Activated naive CD4-positive, alpha-beta T cell treated with anti-CD3 and anti-CD28 coated beads, Interleukin-2, amount 50 U/mL, for 24 hours (primary cell): ENCODE results near the gene HEXB.
"Not testable (repeated sequence)": the region's sequence is repeated elsewhere in the genome, so short reads cannot be mapped to it uniquely, and the experiment has no call there.

Experiments
- H3K27ac Mint-ChIP-seq: one replicate; pipeline ENCODE4 v1.8.0; 2021; ENCODE audit warnings: mild to moderate bottlenecking, mixed read lengths
- H3K27me3 Mint-ChIP-seq: one replicate; pipeline ENCODE4 v1.8.0; 2021; ENCODE audit warnings: mixed read lengths
- H3K36me3 Mint-ChIP-seq: one replicate; pipeline ENCODE4 v1.8.0; 2021; ENCODE audit warnings: mixed read lengths
- H3K4me1 Mint-ChIP-seq: one replicate; pipeline ENCODE4 v1.8.0; 2021; ENCODE audit warnings: mixed read lengths
- H3K4me3 Mint-ChIP-seq: one replicate; pipeline ENCODE4 v1.8.0; 2021; ENCODE audit warnings: mild to moderate bottlenecking, mixed read lengths
- H3K9me3 Mint-ChIP-seq: one replicate; pipeline ENCODE4 v1.8.0; 2021; ENCODE audit warnings: mixed read lengths

The HEXB gene

DNA sequence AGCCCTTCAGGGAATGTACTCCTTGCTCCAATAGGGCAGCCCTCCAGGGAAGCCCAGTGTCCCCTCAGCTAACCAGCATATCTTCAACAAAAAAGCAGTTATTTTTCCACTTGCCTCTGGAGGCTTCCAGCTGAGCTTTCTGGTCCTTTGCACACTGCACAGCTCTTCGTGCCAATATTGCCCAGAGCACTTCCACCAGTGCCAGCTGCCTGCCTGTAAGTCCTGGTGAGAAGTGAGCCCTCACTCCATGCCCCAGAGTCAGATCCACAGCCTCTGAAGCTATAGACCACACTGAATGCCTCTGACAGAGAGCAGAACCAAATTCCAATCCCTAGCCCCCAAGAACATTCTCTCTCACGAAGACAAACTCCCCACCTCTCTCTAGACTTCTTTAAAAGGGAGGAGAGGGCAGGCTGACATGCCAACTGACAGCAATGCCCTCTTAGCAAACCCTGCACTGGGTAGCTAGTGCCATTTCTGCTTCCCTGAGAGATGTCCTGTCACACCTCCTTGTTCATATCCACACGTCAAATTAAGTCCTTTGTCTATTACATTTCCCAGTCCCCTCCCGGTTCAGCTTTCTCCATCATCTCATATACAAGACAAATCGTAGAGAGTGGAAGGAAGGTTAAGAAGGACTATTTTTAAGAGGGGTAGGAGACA lies 12.7 kb upstream of the HEXB start:
- Mint-ChIP-seq H3K4me3 (no peak overlapping the region), H3K27ac (no peak overlapping the region), H3K9me3 (no peaks in the 10 kb centered on the region), H3K27me3 (no peaks in the 10 kb centered on the region), H3K4me1 (no peaks in the 10 kb centered on the region), H3K36me3 (no peaks in the 10 kb centered on the region)

DNA sequence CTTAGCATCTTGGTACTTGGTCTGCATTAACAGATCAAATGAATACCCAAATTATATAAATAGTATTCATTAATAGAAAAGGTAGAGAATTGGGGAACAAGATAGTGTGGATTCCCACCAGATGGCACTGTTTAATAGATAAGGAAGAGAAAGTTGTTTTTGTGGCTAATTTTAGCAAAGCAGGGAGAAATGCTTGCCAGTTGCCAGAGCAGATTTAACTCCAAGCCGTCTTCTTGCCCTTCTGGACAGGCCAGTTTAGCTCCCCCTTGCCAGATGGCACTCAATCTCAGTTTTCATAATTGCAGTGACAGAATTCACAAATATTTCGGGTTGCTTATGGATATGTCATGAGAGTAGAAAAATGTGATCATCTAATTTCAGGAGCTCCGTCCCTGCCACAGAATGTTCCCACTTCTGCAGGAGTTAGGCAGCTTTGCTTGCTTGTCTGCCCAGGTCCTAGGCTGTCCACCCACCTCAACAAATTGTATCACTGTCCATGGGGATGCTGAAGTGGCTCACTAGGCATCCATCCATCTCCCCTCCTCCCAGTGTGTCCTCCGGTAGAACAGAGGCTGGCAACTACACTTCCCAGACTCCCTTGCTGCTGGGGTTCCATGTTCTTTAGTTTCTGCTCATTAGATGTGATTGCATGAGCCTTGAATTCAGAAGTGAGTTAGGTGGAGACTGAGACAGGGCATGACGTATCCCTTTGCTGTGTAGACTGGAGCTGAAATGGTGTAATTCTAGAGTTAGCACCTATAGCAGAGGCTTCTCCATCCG lies 11.8 kb upstream of the HEXB start:
- H3K4me3 Mint-ChIP-seq, result no peak overlapping the region
- H3K27ac Mint-ChIP-seq, result no peak overlapping the region
- H3K4me1 Mint-ChIP-seq, result no peaks in the 10 kb centered on the region
- H3K9me3 Mint-ChIP-seq, result no peaks in the 10 kb centered on the region
- no peaks in the 10 kb centered on the region for H3K36me3 Mint-ChIP-seq
- no peaks in the 10 kb centered on the region for H3K27me3 Mint-ChIP-seq

DNA sequence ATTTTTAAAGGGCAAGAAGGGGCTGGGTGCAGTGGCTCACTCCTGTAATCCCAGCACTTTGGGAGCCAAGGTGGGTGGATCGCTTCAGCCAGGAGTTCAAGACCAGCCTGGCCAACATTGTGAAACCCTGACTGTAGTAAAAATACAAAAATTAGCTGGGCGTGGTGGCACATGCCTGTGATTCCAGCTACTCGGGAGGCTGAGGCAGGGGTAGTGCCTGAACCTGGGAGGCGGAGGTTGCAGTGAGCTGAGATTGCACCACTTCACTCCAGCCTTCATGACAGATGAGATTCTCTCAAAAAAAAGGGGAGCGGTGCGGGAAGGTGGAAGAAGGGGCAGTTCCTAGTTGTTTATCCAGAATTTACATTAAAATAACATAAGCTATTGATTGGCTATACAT lies 8.6 kb upstream of the HEXB start:
- H3K4me3 Mint-ChIP-seq, H3K36me3 Mint-ChIP-seq, H3K9me3 Mint-ChIP-seq, H3K27ac Mint-ChIP-seq, H3K4me1 Mint-ChIP-seq, H3K27me3 Mint-ChIP-seq: not testable (repeated sequence)

DNA sequence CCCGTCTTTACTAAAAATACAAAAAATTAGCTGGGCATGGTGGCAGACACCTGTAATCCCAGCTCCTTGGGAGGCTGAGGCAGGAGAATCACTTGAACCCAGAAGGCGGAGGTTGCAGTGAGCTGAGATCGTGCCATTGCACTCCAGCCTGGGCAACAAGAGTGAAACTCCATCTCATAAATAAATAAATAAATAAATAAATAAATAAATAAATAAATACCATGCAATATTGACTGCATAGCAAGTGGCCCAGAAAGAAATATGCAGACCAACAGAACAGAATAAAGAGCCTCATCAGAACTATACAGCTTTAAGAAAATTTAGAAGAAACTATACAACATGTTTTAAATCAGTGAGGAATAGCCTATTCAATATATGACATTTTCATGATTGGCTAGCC lies 6.9 kb upstream of the HEXB start:
- not testable (repeated sequence) for H3K9me3 Mint-ChIP-seq

DNA sequence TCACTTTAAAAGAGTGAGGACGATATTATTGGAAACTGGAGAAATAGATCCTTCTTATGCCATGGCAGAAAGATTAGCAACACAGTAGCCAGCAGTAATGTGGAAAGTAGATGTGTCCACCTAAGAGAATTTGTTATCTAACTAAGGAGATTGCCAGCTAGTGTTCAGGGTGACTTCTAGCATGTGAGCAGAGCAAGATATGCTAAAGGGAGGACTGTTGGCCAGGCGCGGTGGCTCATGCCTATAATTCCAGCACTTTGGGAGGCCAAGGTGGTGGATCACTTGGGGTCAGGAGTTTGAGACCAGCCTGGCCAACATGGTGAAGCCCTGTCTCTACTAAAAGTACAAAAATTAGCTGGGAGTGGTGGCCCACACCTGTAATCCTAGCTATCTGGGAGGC lies 5.7 kb upstream of the HEXB start:
- H3K27me3 Mint-ChIP-seq, H3K36me3 Mint-ChIP-seq, H3K4me1 Mint-ChIP-seq, H3K27ac Mint-ChIP-seq, H3K9me3 Mint-ChIP-seq, H3K4me3 Mint-ChIP-seq: not testable (repeated sequence)

More for the DNA sequence above, 6.9 kb upstream of the HEXB start:
- H3K36me3 Mint-ChIP-seq, H3K27ac Mint-ChIP-seq, H3K4me1 Mint-ChIP-seq, H3K27me3 Mint-ChIP-seq, H3K4me3 Mint-ChIP-seq: not testable (repeated sequence)

DNA sequence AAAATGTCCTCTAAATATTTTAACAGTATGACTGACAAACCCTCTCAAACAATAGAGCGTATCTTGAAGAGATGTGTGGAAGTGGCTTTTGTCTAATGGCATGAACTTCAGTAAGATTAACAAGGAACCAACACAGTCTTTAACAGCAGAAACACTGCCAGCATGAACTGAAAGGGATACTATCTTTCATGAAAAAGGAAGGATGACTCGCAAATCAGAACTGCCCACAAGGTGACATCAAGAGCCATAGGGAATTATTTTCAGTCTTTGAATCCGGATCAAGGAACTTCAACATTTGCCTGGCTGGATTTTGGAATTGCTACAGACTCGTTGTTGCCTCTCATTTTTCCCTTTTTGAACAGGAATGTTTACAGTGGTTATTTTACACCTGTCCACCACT lies 5.1 kb upstream of the HEXB start:
- H3K27me3 Mint-ChIP-seq, result no peaks in the 10 kb centered on the region
- no peaks in the 10 kb centered on the region for H3K36me3 Mint-ChIP-seq
- H3K9me3 Mint-ChIP-seq, result no peaks in the 10 kb centered on the region
- H3K4me1 Mint-ChIP-seq, result peaks cover 3% of the 10 kb centered on the region
- no peak overlapping the region for H3K4me3 Mint-ChIP-seq
- no peak overlapping the region for H3K27ac Mint-ChIP-seq

DNA sequence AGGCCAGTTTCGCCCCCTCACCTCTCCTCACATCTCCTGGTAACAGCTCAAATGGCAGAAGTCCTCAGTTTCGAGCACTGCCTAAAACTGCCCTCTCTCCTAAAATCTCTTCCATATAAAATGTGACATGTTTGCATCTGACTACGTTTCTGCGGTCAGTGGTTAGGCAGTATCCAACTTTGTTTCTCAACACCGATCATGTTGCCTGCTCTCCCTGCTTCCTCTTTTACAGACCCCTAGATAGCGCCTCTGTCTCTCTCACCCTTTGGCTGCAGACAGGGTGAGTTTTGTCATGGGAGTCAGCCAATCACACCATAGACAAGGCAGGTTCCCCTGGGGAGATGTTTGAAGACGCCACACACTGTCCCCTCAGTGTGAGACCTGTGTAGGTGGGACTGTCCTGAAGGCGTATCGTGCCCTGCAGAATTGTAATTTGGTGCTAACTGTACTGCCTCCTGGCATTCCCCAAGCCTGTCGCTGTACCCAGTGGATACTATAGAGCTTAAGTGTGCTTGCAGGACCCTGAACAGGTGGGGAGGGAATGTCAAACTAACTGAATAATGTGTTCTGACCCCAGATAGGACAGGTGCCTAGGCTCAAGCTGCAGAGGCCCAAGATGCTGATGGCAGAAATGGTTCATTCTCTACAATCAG lies 1.1 kb downstream of the HEXB start:
- Mint-ChIP-seq H3K27me3 (no peaks in the 10 kb centered on the region), H3K9me3 (no peaks in the 10 kb centered on the region), H3K36me3 (peaks cover 4% of the 10 kb centered on the region), H3K27ac (peak overlapping the region; percentile 44), H3K4me1 (peaks cover 28% of the 10 kb centered on the region), H3K4me3 (peak overlapping the region; percentile 81)

DNA sequence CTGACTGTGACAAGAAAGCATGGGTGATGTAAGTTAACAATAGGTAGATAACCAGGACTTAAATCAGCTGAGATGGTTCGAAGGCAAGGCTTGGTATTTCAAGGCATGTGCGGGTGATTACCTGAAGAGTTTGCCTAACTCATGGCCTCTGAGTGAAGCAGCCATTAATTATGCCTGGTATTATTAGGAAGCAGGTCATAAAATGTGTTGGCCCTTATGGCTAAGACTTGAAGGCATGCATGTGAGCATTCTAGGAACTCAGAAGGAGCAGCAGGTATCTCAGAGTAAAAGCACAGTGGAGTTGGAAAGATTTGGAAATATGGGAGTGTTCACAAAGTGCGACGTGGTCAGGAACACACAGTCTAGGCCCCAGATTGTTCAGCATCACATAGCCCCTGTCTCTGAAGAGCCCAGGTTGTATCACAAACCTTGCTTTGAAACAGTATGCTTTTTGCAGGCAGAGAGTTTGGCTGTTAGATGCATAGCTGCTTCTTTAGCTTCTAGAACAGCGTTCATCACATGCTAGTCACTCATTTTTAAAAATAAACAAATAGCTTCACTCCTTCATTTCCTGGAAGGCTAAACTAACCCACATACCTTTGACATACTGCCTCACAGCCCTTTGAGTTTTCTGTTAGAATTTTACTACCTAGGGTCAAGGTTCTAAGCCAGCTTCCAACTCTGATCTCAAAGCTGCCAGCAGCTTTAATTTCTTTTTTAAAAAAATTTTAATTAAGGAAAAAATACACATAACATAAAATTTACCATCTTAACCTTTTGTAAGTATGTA lies 2.1 kb downstream of the HEXB start:
- Mint-ChIP-seq H3K4me3 (peak overlapping the region; percentile 45), H3K36me3 (peaks cover 4% of the 10 kb centered on the region), H3K27ac (no peak overlapping the region), H3K9me3 (no peaks in the 10 kb centered on the region), H3K27me3 (no peaks in the 10 kb centered on the region), H3K4me1 (peaks cover 28% of the 10 kb centered on the region)

DNA sequence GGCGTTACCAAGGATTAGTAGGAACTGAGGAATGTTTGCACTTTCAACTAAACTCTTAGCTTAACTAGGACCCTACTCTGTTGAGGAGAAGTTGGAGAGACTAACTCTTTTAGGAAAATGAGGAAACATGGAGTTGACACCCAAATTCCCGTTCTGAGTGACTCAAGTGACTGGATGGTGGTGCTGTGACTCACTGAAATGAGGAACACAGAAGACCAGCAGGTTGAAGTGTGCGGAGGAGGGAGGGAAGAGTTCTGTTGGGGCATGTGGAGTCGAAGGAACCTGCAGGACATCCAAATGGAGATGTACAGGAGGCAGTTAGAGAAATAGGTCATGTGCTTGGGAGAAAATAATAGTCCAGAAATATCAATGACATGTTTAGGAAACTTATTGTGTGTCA lies 8.2 kb downstream of the HEXB start:
- Mint-ChIP-seq H3K9me3 (no peaks in the 10 kb centered on the region), H3K4me3 (no peak overlapping the region), H3K27me3 (no peaks in the 10 kb centered on the region), H3K4me1 (peaks cover 5% of the 10 kb centered on the region), H3K36me3 (peaks cover 16% of the 10 kb centered on the region), H3K27ac (no peak overlapping the region)

DNA sequence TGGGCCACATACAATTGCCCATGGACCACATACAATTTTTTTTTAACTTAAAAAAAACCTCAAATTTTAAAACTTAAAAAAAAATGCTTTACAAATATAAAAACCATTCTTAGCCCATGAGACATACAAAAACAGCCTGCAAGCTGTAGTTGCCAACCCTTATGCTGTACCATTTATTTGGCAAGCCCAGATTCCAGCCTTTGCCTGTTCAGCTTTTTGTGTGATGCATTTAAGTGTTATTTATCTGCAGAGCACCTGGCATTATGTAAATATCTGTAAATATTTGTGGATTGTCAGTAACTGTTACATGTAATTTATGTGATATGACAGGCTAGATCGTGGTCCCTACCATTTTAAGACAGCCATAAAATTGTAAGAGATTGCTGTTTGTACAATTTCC lies 32.6 kb downstream of the HEXB start:
- Mint-ChIP-seq H3K9me3 (no peaks in the 10 kb centered on the region), H3K27me3 (no peaks in the 10 kb centered on the region), H3K4me3 (no peak overlapping the region), H3K27ac (no peak overlapping the region), H3K36me3 (peaks cover 20% of the 10 kb centered on the region), H3K4me1 (no peaks in the 10 kb centered on the region)

DNA sequence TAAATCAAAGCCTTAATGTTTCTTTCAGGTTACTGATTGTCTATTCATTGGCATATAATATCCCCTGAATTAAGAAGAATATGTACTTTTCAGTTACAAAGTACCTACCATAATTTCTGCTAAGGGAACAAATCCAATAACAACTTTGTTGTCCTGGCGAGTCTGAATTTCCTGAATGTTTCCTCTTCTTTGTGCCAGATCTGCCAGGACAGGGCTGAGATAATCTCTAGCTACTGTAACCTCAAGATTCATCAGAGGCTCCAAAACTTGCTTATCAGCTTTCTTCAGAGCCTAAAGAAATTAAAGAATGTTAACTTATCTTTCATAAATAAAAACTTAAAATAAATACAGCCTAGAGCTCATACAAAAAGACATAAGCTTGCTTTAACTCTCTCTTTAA lies 37.2 kb downstream of the HEXB start:
- Mint-ChIP-seq H3K27me3 (no peaks in the 10 kb centered on the region), H3K9me3 (no peaks in the 10 kb centered on the region), H3K4me3 (no peak overlapping the region), H3K27ac (no peak overlapping the region), H3K36me3 (peaks cover 19% of the 10 kb centered on the region), H3K4me1 (no peaks in the 10 kb centered on the region)

DNA sequence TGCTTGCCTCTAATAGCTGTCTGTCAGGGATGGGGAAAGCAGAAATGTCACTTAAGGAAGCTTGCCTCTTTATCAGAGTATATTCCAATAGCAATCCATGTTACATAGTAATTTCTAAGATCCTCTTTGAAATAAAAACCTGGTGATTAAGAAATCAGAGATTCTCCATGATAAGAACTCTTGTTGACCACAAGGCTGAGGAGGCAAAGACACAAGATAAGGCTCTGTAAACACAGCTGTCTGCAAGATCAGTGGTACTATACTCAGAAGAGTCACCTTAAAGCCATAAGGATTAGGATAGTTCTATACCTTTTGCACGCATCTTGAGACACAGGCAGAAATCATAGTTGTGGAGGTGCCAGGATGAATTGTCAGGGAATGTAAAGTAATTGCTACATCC lies 40.3 kb downstream of the HEXB start:
- Mint-ChIP-seq H3K4me3 (no peak overlapping the region), H3K36me3 (peaks cover 17% of the 10 kb centered on the region), H3K9me3 (no peaks in the 10 kb centered on the region), H3K4me1 (no peaks in the 10 kb centered on the region), H3K27me3 (no peaks in the 10 kb centered on the region), H3K27ac (no peak overlapping the region)

DNA sequence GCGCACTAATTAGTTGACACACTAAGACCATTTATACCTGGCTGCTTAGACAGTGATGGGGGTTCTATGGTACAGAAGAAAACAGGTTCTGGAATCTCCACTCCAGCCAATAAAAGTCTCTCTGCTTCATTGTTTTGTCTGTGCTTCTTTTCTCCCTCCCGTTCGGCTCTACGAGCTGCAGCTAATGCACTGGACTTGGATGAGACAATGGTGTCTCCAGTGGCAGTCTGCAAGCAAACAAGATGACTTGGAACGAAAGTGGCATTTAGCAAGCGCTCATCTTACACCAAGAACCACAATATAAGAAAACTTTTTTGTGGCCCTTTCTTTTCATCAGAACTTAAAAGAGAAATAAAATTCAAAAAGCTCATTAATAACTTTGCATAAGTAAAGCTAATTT lies 51.7 kb downstream of the HEXB start:
- no peaks in the 10 kb centered on the region for H3K4me1 Mint-ChIP-seq
- peaks cover 18% of the 10 kb centered on the region for H3K36me3 Mint-ChIP-seq
- no peaks in the 10 kb centered on the region for H3K27me3 Mint-ChIP-seq
- no peak overlapping the region for H3K27ac Mint-ChIP-seq
- no peaks in the 10 kb centered on the region for H3K9me3 Mint-ChIP-seq
- no peak overlapping the region for H3K4me3 Mint-ChIP-seq

DNA sequence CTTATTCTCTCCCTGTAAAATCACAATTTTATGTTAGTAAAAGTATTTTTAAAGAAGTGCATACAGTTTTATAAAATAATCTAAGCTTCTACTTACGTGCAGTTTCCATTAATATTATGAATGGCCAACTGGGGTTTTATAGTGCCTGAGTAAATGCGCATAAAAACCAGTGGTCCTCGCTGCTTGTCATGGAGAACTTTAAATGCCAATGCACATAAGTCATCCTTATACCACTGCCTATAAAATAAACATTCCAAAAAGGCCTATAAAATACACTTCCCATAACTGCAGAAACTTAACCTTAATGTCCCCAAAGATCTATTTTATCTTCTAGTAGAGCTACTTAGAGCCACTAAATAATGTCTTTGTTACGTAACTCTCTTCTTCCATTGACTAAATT lies 53.4 kb downstream of the HEXB start:
- H3K27ac Mint-ChIP-seq, result no peak overlapping the region
- peaks cover 14% of the 10 kb centered on the region for H3K36me3 Mint-ChIP-seq
- H3K27me3 Mint-ChIP-seq, result no peaks in the 10 kb centered on the region
- H3K9me3 Mint-ChIP-seq, result no peaks in the 10 kb centered on the region
- H3K4me1 Mint-ChIP-seq, result no peaks in the 10 kb centered on the region
- H3K4me3 Mint-ChIP-seq, result no peak overlapping the region

DNA sequence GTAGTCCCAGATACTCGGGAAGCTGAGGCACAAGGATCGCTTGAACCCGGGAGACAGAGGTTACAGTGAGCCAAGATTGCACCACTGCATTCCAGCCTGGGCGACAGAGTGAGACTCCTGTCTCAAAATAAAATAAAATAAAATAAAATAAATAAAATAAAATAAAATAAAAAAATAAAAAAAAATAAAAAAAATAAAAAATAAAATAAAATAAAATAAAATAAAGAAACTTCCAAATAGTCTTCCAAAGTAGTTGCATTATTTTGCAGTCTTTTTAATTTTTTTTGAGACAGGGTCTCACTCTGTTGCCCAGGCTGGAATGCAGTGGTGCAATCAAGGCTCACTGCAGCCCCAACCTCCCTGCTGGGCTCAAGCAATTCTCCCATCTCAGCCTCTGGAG lies 63.7 kb downstream of the HEXB start:
- Mint-ChIP-seq H3K4me1 (peaks cover 12% of the 10 kb centered on the region), H3K36me3 (peaks cover 29% of the 10 kb centered on the region)
- not testable (repeated sequence) for H3K27me3 Mint-ChIP-seq, H3K27ac Mint-ChIP-seq, H3K9me3 Mint-ChIP-seq, H3K4me3 Mint-ChIP-seq

DNA sequence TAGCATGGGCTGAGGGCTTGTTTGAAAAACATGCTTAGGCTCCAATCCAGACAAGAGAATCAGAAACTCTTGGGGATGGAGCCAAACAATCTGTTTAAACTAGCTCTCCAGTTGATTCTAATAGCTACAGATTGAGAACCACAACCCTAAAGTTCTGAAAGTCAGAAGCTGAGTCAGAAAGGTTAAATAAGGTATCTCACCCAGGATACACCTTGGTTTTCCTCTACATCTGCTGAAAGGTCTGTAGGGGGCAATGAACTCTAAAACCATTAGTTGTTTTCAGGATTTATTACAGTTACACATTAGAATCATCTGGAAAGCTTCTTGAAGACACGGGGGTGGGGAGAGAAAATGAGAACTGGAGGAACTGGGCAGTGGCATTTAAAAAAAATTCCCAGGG lies 76.2 kb downstream of the HEXB start:
- Mint-ChIP-seq H3K36me3 (peaks cover 22% of the 10 kb centered on the region), H3K27ac (no peak overlapping the region), H3K4me3 (no peak overlapping the region), H3K4me1 (peaks cover 49% of the 10 kb centered on the region), H3K27me3 (no peaks in the 10 kb centered on the region), H3K9me3 (no peaks in the 10 kb centered on the region)
